DND-41 (cell line): ENCODE data around the gene MCRIP1.

Source experiments
- CTCF ChIP-seq: IDR thresholded peaks from 2 replicates; pipeline ENCODE4 v1.5.1; 2012; ENCODE audit warnings: borderline replicate concordance, low read length, moderate library complexity, mild to moderate bottlenecking; ENCODE audit not compliant: poor library complexity, severe bottlenecking; ENCODE audit errors: extremely low read depth
- EZH2 ChIP-seq: IDR thresholded peaks from 3 replicates; pipeline ENCODE4 v1.6.1; 2012; ENCODE audit warnings: borderline replicate concordance, low read depth, mild to moderate bottlenecking, moderate library complexity, low read length, inconsistent platforms; ENCODE audit not compliant: severe bottlenecking

GRCh38 chr17:81863833-81864768 lies 31.0 kb upstream of the MCRIP1 start:
- peak; percentile 2 for TF ChIP-seq CTCF
- TF ChIP-seq EZH2 = no peak
